Raji (cell line): Measurements from ENCODE around the gene CCL21.

ENCODE experiments used
- POLR2A ChIP-seq: IDR thresholded peaks from 2 replicates; pipeline ENCODE4 v1.6.1; 2011; ENCODE audit warnings: low read depth, low read length, control low read depth; ENCODE audit not compliant: insufficient read depth

The CCL21 gene, protein sequence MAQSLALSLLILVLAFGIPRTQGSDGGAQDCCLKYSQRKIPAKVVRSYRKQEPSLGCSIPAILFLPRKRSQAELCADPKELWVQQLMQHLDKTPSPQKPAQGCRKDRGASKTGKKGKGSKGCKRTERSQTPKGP

DNA sequence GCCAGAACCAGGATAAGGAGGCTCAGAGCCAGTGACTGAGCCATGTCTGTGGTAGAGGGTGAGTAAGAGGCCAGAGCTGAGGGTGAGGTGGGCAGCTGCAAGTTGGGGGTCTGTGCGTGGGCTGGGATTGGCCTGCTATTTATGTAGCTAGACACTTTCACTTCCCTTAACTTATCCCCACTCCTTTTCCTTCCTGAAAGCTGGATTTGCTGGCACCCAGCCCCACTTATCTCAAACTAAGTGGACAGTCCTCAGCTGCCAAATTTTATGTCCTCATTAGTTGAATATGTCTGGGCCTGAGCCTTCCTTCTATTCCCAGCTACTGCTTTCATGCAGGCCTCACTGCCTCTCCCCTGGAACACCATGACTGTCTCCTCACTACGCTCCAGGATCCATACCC is at the start of gene CCL21:
Gene CCL21 (minus strand): TSS at position 114 of the 400 bp plus-strand sequence. CDS start 70 bp downstream, at position 44.
- TF ChIP-seq POLR2A: no peak

DNA sequence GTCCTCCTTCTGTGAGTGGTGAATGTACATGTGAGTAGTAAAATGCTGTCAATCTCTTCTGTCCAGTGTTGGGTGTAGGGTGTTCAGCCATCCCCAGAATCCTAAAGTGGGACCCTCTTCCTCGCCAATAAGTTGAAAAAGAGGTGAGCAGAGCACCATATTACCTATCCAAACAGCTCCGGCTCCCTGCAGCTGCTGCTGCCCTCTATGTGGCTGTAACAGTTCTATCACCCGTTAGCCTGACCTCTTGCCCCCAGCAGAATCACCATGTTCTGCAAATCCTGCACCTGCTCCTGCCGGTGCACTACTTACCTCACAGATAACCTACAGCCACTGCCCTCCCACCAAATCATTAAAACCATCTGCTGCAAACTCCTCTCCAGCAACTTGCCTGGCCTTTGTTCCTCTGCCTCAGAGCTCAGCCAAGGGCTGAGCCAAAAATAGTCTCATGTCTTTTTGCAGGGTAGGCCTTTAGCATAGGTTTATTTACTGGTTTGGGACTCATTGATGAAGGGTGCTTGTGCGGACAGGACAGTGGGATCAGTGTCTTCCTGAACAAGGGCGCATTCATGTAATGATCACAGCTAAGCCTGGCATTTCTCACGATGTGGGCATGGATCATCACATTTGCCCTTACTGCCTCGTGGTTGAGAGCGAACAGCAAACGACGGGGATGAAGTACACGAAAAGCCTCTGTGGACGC is 49.6 kb upstream of the CCL21 start:
- no peak for TF ChIP-seq POLR2A

DNA sequence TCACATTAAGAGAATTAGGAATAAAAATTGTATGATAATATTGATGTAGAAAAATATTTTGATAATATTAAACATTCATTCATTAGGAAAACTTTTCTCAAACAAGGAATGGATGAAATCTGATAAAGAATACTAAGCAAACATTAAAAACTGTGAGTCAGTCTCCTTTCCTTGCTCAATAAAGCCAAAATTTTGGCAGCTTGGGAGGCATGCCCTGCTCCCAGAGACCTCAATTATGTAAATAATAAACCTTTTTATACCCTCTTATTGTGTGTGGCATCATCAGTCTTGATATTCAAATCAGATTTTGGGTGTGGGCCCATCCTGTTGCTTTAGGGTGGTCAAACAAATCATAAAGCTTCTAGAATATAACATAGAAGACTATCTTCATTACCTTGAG is 36.6 kb upstream of the CCL21 start:
- no peak for TF ChIP-seq POLR2A

DNA sequence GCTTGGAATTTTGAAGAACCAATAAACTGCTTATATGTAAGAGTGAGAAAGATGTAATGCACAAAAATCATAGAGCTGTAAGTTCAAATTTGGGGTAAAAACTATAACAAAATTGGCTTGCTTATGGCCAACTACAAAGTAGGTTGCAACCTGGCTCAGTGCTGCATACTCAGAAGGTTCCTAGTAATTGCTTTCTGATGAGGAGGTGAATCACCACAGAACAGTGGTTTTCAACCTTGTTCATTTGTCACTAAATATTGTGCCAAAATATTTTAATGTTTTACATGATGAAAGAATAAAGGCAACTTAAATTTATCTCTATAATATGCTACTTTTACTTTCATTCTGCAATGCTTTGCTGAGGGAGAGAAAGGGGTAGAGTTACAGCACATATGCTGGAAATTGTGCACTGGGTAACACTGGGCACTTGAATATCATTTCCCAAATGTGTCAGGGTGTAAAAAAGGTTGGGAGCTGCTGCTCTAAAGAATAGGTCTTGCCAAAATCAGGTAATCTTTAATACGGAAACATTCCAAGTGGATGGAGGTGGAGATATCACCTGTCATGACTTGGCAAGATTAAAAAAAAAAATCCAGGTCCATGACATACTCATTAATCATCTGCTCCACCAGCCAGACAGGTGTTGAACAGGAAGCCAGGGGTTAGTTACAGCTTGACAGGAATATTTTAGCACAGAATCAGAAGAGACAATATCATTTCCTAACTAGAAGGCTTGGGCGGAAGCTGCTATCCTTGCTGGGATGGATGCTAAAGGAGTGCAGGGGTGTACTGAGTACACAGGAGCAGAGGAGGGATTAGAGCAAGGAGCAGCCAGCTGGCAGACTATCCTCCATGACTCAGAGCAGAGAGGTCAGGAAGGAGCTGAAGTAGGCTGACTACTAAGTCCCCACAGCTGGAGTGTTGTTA is 34.6 kb upstream of the CCL21 start:
- TF ChIP-seq POLR2A: no peak

DNA sequence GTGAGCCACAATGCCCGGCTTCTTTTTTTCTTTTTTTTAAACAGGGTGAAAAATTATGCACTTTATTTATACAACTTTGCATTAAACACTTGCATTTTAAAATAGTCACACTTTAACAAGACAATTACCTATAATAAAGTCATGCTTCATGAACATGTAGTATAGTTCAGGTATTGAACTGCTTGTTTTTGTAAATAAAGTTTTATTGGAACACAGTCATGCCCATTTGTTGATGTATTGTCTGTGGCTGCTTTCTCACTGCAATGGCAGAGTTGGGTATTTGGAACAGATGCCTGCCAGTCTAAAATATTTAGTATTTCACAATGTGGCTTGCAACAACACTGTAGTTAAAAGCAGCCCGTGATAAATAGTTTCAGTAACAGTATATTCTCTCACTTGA is 32.8 kb upstream of the CCL21 start:
- no peak for TF ChIP-seq POLR2A

DNA sequence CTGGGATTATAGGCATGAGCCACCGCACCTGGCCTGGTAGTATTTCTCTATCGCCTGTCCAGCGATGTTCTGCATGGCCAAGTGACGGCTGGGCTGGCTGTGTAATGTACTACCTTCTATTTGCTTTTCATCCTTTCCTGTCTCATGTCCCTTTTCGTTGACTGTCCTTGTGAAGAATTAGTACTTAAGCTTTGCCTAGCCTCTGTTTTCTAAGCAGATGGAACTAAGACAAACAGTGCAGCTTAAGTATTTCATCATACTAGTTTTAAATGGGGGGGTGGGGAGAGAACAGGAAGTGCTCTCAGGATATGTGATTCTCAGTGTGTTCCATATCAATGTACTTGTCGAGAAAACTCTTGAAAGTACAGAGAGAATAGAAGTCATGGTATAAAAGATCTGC is 31.7 kb upstream of the CCL21 start:
- no peak for TF ChIP-seq POLR2A

DNA sequence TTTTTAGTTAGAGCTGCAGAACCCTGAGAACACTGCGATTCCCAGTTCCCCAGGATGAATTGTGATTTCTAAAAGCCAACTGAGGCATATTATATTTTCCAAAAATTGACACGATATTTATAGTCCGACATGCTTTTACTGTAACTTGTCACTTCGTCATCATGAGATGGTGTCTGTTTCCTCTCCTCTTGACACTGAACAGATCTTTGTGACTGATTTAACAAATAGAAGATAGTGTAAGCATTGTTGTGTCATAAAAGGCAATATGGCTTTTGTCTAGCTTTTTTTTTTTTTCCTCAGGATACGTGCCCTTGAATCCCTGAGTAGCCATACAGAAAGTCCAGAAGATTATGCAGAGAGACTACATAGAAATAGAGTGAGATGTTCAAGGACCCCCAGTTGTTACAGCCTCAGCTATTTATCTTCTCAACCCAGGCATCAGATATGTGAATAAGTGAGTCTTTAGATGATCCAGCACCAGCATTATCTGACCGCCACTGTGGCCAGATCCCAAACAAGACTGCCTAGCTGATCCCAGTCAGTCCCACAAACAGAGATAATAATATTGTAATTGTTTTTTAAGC is 27.8 kb upstream of the CCL21 start:
- no peak for TF ChIP-seq POLR2A

DNA sequence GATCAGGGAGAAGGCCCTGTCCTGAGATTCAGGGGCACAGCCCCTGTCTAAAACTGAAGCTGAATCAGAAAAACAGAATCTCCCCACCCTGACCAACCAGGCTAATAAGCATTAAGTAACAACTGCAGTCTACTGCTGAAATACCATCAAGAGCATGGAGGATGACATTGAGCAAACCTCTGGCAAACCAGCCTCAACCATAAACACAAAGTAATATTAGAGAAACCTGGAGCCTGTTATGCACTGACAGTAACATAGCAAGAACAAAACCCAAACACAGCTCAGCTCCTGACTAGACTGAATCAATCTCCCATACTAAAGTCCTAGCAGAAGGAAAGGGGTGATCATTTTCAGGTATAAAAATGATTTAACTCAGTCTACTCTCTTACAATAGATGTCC is 24.8 kb upstream of the CCL21 start:
- TF ChIP-seq POLR2A: no peak

DNA sequence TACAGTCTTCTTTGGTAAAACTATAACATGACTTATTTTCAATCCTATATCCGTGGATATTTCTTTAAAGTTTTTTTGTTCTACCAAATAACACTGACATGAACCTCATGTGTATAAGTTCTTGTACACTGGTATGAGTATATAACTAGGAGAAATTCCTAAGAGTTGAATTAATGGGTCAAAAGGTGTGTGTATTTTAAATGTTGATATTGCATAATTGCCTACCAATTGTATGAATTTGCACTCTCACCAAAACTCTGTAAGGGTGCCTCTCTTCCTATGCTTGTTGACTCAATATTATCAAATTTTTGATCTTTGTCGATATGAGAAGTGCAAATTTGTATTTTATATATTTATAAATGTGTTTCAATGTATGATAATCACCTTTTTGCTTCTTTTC is 22.9 kb upstream of the CCL21 start:
- no peak for TF ChIP-seq POLR2A

DNA sequence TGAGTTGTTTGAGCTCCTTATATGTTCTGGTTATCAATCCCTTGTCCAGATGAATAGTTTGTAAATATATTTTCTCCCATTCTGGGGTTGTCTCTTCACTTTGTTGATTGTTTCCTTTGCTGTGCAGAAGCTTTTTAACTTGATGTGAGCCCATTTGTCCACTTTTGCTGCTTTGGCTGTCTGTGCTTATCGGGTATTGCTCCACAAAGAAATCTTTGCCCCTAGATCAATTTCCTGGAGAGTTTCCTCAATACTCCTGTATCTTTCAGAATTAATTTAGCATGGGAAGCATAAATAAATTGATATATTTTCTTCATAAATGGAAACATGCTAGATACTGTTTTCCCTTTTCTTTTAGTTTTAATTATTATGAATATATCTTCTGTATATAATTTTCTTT is 22.5 kb upstream of the CCL21 start:
- TF ChIP-seq POLR2A: no peak

DNA sequence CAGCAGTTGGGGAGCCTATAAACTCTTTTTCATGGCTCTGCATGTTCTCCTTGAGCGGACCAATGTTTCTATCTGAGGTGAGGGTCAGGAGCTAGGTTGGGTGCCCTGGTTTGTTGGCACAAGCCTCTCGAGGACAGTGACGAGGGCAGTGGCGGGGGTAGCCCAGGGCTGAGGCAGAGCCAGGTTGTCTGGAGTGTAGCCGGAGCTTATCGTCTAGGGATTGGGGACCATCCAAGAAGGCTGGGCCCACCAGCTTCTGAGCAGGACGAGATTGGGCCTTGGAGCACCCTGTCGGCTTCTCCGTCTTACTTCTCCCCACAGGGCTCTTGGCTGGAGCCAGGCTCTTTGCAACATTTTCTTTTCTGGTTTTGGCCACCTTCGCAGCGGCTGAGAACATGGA is 13.2 kb upstream of the CCL21 start:
- no peak for TF ChIP-seq POLR2A

DNA sequence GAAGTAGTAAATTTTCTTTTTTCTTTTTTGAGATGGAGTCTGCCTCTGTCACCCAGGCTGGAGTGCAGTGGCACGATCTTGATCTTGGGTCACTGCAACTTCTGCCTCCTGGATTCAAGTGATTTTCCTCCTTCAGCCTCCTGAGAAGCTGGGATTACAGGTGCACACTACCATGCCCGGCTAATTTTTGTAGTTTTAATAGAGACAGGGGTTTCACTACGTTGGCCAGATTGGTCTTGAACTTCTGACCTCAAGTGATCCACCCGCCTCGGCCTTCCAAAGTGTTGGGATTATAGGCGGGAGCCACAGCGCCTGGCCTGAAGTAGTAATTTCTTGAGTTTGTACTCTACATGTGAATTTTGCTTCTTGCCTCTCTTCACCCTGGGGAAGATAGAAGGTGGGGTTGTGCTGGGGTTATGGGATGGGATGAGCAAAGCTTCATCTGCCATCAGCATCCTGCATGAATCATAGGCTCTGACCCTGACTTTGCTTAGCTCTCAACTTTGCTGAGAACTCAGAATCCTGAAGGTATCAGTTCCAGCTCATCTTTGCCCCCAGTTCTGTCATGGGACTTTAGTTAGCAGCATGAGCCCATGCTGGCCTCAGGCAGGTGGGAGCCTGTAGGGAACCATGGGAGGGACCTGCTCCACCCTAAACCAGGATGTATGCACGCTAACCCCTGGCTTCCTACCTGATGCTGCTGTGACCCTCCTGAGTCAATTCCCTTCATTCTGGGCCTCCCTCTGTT is 9.3 kb upstream of the CCL21 start:
- TF ChIP-seq POLR2A: no peak

DNA sequence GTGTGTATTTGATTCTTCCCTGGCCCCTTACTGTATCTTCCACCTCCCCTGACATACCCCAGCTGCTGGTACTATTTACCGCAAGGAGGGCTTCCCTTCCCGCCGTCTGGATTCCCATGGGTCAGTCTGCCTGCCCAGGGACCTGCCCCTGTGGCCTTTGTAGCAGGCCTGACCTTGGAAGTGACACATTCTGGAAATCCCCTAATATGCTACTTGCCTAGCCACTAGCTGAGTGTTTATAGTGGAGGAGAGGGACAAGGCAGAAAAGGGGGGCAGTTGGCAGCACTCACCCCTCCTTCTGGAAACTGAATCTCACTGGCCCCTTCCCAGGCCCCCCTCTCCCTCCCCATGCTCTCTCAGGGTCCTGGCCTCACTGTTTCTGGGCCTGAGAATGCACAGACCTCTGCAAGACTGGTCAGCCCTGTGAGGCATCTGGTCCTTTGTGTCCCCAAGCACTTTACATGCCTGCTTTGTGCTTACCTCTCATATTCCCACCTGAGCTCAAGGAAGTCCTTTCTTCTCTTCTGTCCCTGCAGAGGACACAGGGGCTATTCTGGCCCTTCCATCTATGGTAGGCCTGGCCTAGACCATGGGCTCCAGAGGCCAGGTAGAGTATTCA is 8.2 kb upstream of the CCL21 start:
- no peak for TF ChIP-seq POLR2A

DNA sequence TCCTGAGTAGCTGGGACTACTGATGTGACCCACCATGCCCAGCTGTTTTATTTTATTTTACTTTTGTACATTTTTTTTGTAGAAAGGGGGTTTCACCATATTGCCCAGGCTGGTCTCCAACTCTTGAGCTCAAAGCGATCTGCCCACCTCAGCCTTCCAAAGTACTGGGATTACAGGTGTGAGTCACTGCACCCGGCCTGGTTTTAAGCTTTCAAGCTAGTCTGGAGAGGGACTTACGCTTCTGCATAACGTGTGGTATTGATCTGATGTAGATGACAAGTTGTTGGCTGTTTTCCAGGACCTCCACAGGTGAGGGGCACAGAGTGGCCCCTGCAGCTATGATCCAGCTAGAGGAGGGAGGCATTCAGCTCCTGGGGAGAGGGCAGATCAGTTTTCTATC is 6.8 kb upstream of the CCL21 start:
- TF ChIP-seq POLR2A: no peak
